HEK293 (cell line): ENCODE measurements around the gene CABLES2.

Experiments
- CTCF ChIA-PET: fragments of 350-600 bp; formaldehyde crosslinking; extraction: SDS; loops from one replicate; lab custom pipeline; 2021; ENCODE audit warnings: antibody characterized with exemption; lab: Yijun Ruan, JAX
- POLR2A ChIA-PET: fragments of 300-600 bp; formaldehyde crosslinking; extraction: SDS; loops from one replicate; lab custom pipeline; 2020; ENCODE audit warnings: antibody characterized with exemption, inconsistent platforms; lab: Yijun Ruan, JAX
- H3K27ac ChIP-seq: fragments of 200-500 bp; sonication (Bioruptor generic); 2 replicates; pipeline ENCODE4 v1.5.1; 2014; ENCODE audit warnings: low read depth, low read length, control low read depth, inconsistent platforms; ENCODE audit errors: extremely low read depth
- H3K36me3 ChIP-seq, 2 experiments: fragments of 200-500 bp in 1 of 2; sonication (Bioruptor generic) in 1 of 2; 1 replicate in 1 of 2; 2 replicates in 1 of 2; pipeline ENCODE4 v1.5.1; 2014 to 2017; ENCODE audit warnings: inconsistent platforms in 2 of 2, low read length in 2 of 2; ENCODE audit not compliant: control insufficient read depth in 2 of 2, insufficient read depth in 1 of 2
- H3K4me1 ChIP-seq: fragments of 200-500 bp; sonication (Bioruptor generic); 2 replicates; pipeline ENCODE4 v1.5.1; 2014; ENCODE audit warnings: mild to moderate bottlenecking, low read length, inconsistent platforms; ENCODE audit not compliant: control insufficient read depth, insufficient read depth
- H3K4me3 ChIP-seq: 2 replicates; pipeline ENCODE4 v1.5.1; 2011; ENCODE audit warnings: low read depth, mild to moderate bottlenecking, control low read depth, low read length, moderate library complexity
- H3K9me3 ChIP-seq: fragments of 200-500 bp; sonication (Bioruptor generic); 2 replicates; pipeline ENCODE4 v1.5.1; 2014; ENCODE audit warnings: low read depth, low read length, inconsistent platforms; ENCODE audit not compliant: control insufficient read depth, insufficient read depth
- HOXC10 ChIP-seq: sonication (generic); formaldehyde crosslinking; IDR thresholded peaks from 2 replicates; pipeline ENCODE4 v1.8.1; 2023; ENCODE audit warnings: mild to moderate bottlenecking, missing genetic modification reagents
- KLF8 ChIP-seq: fragments of 450-650 bp; formaldehyde crosslinking; IDR thresholded peaks from 2 replicates; pipeline ENCODE4 v1.5.1; 2016; ENCODE audit warnings: missing biosample characterization, missing genetic modification characterization
- PBX3 ChIP-seq: sonication (generic); formaldehyde crosslinking; IDR thresholded peaks from 2 replicates; pipeline ENCODE4 v1.8.1; 2022; ENCODE audit warnings: mild to moderate bottlenecking, moderate library complexity, missing genetic modification reagents
- SP3 ChIP-seq: fragments of 450-650 bp; formaldehyde crosslinking; IDR thresholded peaks from 2 replicates; pipeline ENCODE4 v1.5.1; 2016; ENCODE audit warnings: missing biosample characterization, missing genetic modification characterization
- TRIM28 ChIP-seq: IDR thresholded peaks from 2 replicates; pipeline ENCODE4 v1.6.1; 2011; ENCODE audit warnings: low read length, control low read depth, borderline replicate concordance
- ZBTB20 ChIP-seq: fragments of 450-650 bp; formaldehyde crosslinking; IDR thresholded peaks from 2 replicates; pipeline ENCODE4 v1.5.1; 2016; ENCODE audit warnings: missing biosample characterization, missing genetic modification characterization
- ZIC2 ChIP-seq: fragments of 450-650 bp; formaldehyde crosslinking; IDR thresholded peaks from 2 replicates; pipeline ENCODE4 v1.5.1; 2016; ENCODE audit warnings: missing biosample characterization, missing genetic modification characterization
- ZNF114 ChIP-seq: fragments of 450-650 bp; formaldehyde crosslinking; IDR thresholded peaks from 2 replicates; pipeline ENCODE4 v1.5.0; 2017; ENCODE audit warnings: missing biosample characterization, missing genetic modification characterization
- ZNF132 ChIP-seq: fragments of 450-650 bp; formaldehyde crosslinking; IDR thresholded peaks from 2 replicates; pipeline ENCODE4 v1.5.1; 2017; ENCODE audit warnings: missing biosample characterization, missing genetic modification characterization, borderline replicate concordance
- ZNF239 ChIP-seq: fragments of 450-650 bp; formaldehyde crosslinking; IDR thresholded peaks from 2 replicates; pipeline ENCODE4 v1.5.1; 2016; ENCODE audit warnings: missing biosample characterization, missing genetic modification characterization
- ZNF341 ChIP-seq: fragments of 450-650 bp; formaldehyde crosslinking; IDR thresholded peaks from 2 replicates; pipeline ENCODE4; 2016; ENCODE audit warnings: low read depth, missing biosample characterization, missing genetic modification characterization
- ZNF350 ChIP-seq: fragments of 450-650 bp; formaldehyde crosslinking; IDR thresholded peaks from 2 replicates; pipeline ENCODE4 v1.5.0; 2017; ENCODE audit warnings: missing biosample characterization, mild to moderate bottlenecking, missing genetic modification characterization
- ZNF423 ChIP-seq: fragments of 450-650 bp; formaldehyde crosslinking; IDR thresholded peaks from 2 replicates; pipeline ENCODE4 v1.5.1; 2016; ENCODE audit warnings: missing biosample characterization, missing genetic modification characterization
- ZNF530 ChIP-seq: fragments of 450-650 bp; formaldehyde crosslinking; IDR thresholded peaks from 2 replicates; pipeline ENCODE4 v1.5.1; 2016; ENCODE audit warnings: low read depth, missing biosample characterization, missing genetic modification characterization
- ZNF792 ChIP-seq: fragments of 450-650 bp; formaldehyde crosslinking; IDR thresholded peaks from 2 replicates; pipeline ENCODE4 v1.5.1; 2016; ENCODE audit warnings: missing biosample characterization, missing genetic modification characterization
- ZSCAN23 ChIP-seq: fragments of 450-650 bp; formaldehyde crosslinking; IDR thresholded peaks from 2 replicates; pipeline ENCODE4 v1.5.1; 2016; ENCODE audit warnings: missing biosample characterization, missing genetic modification characterization
- TF ChIP-seq, protein P1 (sequence below): fragments of 450-650 bp; formaldehyde crosslinking; IDR thresholded peaks from 2 replicates; pipeline ENCODE4 v1.5.1; 2016; ENCODE audit warnings: missing biosample characterization, missing genetic modification characterization
- TF ChIP-seq, protein P2 (sequence below): fragments of 450-650 bp; formaldehyde crosslinking; IDR thresholded peaks from 2 replicates; pipeline ENCODE4 v1.5.1; 2016; ENCODE audit warnings: missing biosample characterization, missing genetic modification characterization, borderline replicate concordance

The CABLES2 gene

GRCh38 chr20:62446888-62447869 is 40.1 kb upstream of the CABLES2 start:
- Histone ChIP-seq H3K36me3 (no peaks in the 10 kb centered on the region), H3K4me1 (no peaks in the 10 kb centered on the region), H3K9me3 (no peaks in the 10 kb centered on the region), H3K4me3 (no peak overlapping the region), H3K27ac (no peak overlapping the region)
- POLR2A ChIA-PET: no interaction called here
- TF ChIP-seq TRIM28: no peak
- no peak for TF ChIP-seq ZNF114 (tag by site-specific recombination)
- TF ChIP-seq HOXC10 (CRISPR knock-in tag): no peak
- no peak for TF ChIP-seq ZNF341
- TF ChIP-seq, protein P1, sequence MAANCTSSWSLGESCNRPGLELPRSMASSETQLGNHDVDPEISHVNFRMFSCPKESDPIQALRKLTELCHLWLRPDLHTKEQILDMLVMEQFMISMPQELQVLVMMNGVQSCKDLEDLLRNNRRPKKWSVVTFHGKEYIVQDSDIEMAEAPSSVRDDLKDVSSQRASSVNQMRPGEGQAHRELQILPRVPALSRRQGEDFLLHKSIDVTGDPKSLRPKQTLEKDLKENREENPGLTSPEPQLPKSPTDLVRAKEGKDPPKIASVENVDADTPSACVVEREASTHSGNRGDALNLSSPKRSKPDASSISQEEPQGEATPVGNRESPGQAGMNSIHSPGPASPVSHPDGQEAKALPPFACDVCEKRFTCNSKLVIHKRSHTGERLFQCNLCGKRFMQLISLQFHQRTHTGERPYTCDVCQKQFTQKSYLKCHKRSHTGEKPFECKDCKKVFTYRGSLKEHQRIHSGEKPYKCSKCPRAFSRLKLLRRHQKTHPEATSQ (tag by site-specific recombination): no peak
- no peak for TF ChIP-seq ZNF792 (tag by site-specific recombination)
- 0 out of 2 replicates have a peak, but pooled peaks have one; percentile 14 for TF ChIP-seq KLF8 (tag by site-specific recombination)
- CTCF ChIA-PET: no interaction called here

DNA sequence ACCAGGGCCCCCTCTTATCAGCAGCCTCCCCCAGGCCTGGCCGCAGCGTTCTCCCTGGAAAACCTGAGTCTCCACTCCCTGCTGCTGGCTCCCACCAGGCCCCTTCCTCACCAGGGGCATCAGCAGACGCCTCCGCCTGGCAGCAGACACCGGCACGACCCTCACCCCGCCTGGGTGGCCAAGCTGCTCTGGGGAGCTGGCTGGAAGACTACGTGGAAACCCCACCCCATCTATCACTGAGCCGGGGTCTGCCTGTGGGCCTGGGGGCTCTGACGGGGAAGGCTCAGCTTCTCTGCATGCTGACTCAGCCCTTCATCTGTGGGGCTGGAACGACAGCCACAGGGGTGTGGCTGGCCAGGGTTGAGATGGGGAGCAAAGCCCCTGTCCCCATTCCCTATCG is 39.4 kb upstream of the CABLES2 start:
- H3K36me3 ChIP-seq: no peaks in the 10 kb centered on the region
- POLR2A ChIA-PET: no interaction called here
- no peak overlapping the region for H3K27ac ChIP-seq
- no peak overlapping the region for H3K4me3 ChIP-seq
- H3K4me1 ChIP-seq: no peaks in the 10 kb centered on the region
- H3K9me3 ChIP-seq: no peaks in the 10 kb centered on the region
- TF ChIP-seq, protein P2, sequence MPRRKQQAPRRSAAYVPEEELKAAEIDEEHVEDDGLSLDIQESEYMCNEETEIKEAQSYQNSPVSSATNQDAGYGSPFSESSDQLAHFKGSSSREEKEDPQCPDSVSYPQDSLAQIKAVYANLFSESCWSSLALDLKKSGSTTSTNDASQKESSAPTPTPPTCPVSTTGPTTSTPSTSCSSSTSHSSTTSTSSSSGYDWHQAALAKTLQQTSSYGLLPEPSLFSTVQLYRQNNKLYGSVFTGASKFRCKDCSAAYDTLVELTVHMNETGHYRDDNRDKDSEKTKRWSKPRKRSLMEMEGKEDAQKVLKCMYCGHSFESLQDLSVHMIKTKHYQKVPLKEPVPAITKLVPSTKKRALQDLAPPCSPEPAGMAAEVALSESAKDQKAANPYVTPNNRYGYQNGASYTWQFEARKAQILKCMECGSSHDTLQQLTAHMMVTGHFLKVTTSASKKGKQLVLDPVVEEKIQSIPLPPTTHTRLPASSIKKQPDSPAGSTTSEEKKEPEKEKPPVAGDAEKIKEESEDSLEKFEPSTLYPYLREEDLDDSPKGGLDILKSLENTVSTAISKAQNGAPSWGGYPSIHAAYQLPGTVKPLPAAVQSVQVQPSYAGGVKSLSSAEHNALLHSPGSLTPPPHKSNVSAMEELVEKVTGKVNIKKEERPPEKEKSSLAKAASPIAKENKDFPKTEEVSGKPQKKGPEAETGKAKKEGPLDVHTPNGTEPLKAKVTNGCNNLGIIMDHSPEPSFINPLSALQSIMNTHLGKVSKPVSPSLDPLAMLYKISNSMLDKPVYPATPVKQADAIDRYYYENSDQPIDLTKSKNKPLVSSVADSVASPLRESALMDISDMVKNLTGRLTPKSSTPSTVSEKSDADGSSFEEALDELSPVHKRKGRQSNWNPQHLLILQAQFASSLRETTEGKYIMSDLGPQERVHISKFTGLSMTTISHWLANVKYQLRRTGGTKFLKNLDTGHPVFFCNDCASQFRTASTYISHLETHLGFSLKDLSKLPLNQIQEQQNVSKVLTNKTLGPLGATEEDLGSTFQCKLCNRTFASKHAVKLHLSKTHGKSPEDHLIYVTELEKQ (tag by site-specific recombination): no peak
- TF ChIP-seq SP3 (tag by site-specific recombination) (no peak), ZNF530 (tag by site-specific recombination) (no peak), ZIC2 (peak; percentile 76), PBX3 (no peak)
- CTCF ChIA-PET: no interaction called here

GRCh38 chr20:62445553-62446340 is 38.7 kb upstream of the CABLES2 start:
- Histone ChIP-seq H3K27ac (no peak overlapping the region), H3K9me3 (no peaks in the 10 kb centered on the region)
- POLR2A ChIA-PET: no interaction called here
- CTCF ChIA-PET: no interaction called here
- TF ChIP-seq ZSCAN23 (tag by site-specific recombination) (no peak), ZNF423 (tag by site-specific recombination) (no peak), ZNF239 (tag by site-specific recombination) (no peak), ZNF350 (tag by site-specific recombination) (no peak), ZNF132 (tag by site-specific recombination) (no peak), ZBTB20 (0 out of 2 replicates have a peak, but pooled peaks have one; percentile 37)
- TF ChIP-seq, all 188 proteins: peak for 1
- H3K4me3 ChIP-seq: no peak overlapping the region
- no peaks in the 10 kb centered on the region for H3K36me3 ChIP-seq
- no peaks in the 10 kb centered on the region for H3K4me1 ChIP-seq
